ENCODE data around the gene CNPY3. TPM values are rescaled to one million over a fixed set of nuclear protein-coding genes. Genes with fewer than 3 reads are reported as not detected.

Gene CNPY3
- total RNA-seq, 1 donor from 2014 or later = 36.8 TPM

DNA sequence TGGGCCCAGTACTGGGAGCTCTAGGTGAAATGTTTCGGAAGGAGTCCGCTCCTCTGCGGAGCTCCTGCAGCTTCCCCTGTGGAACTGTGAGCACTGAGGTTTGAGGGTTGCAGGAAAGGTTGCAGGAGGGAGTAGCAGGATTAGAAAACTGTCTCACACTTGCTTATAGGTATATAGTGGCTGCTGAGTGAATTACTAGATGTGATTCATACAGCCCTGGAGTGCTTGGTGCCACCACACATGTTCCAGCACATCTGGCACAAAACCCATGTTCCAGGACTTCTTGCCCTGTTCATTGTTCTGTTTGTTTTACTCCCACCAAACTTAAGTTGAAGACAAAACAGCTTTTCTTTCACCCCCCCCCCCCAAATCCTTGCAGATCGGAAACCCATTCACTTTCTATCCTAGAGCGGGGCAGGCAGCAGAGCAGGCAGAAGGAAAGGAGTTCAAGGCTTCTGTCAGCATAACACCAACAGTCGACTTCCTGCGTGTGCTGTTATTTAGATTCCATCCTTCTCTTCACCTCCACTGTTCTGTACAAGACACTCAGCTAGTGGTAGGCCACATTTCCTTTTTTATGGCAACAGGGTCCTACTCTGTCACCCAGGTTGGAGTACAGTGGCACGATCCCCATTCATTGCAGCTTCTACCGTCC lies 50.4 kb downstream of the CNPY3 start:
- Mint-ChIP-seq H3K4me3 (ENCODE audit: unreplicated experiment) (peak overlapping the region; percentile 96), H3K4me1 (ENCODE audit: low read depth, unreplicated experiment) (peaks cover 10% of the 10 kb centered on the region)

DNA sequence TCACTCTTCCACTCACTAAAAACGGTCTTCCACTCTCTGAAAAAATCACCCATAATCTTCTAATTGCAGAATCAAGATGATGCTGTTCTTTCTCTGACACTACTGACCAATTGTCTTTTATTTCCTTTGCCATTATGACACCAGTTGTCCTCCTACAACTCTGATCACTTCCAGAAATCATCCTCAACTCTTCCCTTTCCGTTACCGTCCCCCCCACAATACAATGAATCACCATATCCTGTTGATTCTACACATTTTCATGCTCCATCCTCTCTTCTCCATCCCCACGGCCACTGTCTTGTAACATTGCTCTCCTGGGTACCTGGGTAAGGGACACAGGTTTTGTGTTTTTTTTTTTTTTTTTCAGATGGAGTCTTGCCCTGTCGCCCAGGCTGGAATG lies 52.6 kb downstream of the CNPY3 start:
- Mint-ChIP-seq H3K4me1 (ENCODE audit: low read depth, unreplicated experiment) (peaks cover 17% of the 10 kb centered on the region), H3K27ac (ENCODE audit: unreplicated experiment) (no peak overlapping the region), H3K4me3 (ENCODE audit: unreplicated experiment) (no peak overlapping the region), H3K27me3 (ENCODE audit: unreplicated experiment) (peaks cover 8% of the 10 kb centered on the region), H3K9me3 (ENCODE audit: unreplicated experiment) (peaks cover 13% of the 10 kb centered on the region), H3K36me3 (ENCODE audit: unreplicated experiment) (no peaks in the 10 kb centered on the region)
- no peak for DNase-seq
- TF ChIP-seq, protein P1, sequence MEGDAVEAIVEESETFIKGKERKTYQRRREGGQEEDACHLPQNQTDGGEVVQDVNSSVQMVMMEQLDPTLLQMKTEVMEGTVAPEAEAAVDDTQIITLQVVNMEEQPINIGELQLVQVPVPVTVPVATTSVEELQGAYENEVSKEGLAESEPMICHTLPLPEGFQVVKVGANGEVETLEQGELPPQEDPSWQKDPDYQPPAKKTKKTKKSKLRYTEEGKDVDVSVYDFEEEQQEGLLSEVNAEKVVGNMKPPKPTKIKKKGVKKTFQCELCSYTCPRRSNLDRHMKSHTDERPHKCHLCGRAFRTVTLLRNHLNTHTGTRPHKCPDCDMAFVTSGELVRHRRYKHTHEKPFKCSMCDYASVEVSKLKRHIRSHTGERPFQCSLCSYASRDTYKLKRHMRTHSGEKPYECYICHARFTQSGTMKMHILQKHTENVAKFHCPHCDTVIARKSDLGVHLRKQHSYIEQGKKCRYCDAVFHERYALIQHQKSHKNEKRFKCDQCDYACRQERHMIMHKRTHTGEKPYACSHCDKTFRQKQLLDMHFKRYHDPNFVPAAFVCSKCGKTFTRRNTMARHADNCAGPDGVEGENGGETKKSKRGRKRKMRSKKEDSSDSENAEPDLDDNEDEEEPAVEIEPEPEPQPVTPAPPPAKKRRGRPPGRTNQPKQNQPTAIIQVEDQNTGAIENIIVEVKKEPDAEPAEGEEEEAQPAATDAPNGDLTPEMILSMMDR (IDR thresholded peaks at IDR 0.05; ENCODE audit: partially characterized antibody, unreplicated experiment) = no peak

More for the DNA sequence above, 50.4 kb downstream of the CNPY3 start:
- peaks cover 5% of the 10 kb centered on the region for H3K27me3 Mint-ChIP-seq (ENCODE audit: unreplicated experiment)
- no peaks in the 10 kb centered on the region for H3K36me3 Mint-ChIP-seq (ENCODE audit: unreplicated experiment)
- TF ChIP-seq, protein P1 (IDR thresholded peaks at IDR 0.05; ENCODE audit: partially characterized antibody, unreplicated experiment) = no peak
- peaks cover 4% of the 10 kb centered on the region for H3K9me3 Mint-ChIP-seq (ENCODE audit: unreplicated experiment)
- DNase-seq = no peak
- H3K27ac Mint-ChIP-seq (ENCODE audit: unreplicated experiment) = peak overlapping the region; percentile 85

- H3K4me3 Mint-ChIP-seq (ENCODE audit: unreplicated experiment) = peak within 1 kb of the TSS; percentile 85
- peaks cover 17% of the 10 kb centered on the region for H3K4me1 Mint-ChIP-seq (ENCODE audit: low read depth, unreplicated experiment)
- TF ChIP-seq, protein P1 (IDR thresholded peaks at IDR 0.05; ENCODE audit: partially characterized antibody, unreplicated experiment) = peak; percentile 8
These were observed 55.0 kb downstream of the CNPY3 start, which contains the start of gene PPP2R5D for GRCh38 chr6:42984001-42984923. Gene PPP2R5D, plus strand, starts transcription at chr6:42984570. Its CDS starts 108 bp downstream, at chr6:42984678.

GRCh38 chr6:42984924-42985475 lies 55.7 kb downstream of the CNPY3 start:
- peaks cover 11% of the 10 kb centered on the region for H3K9me3 Mint-ChIP-seq (ENCODE audit: unreplicated experiment)
- no peaks in the 10 kb centered on the region for H3K36me3 Mint-ChIP-seq (ENCODE audit: unreplicated experiment)
- TF ChIP-seq, protein P1 (IDR thresholded peaks at IDR 0.05; ENCODE audit: partially characterized antibody, unreplicated experiment) = no peak
- DNase-seq = peak; percentile 28
- peak overlapping the region; percentile 85 for H3K4me3 Mint-ChIP-seq (ENCODE audit: unreplicated experiment)
- H3K27me3 Mint-ChIP-seq (ENCODE audit: unreplicated experiment) = peaks cover 6% of the 10 kb centered on the region
- H3K4me1 Mint-ChIP-seq (ENCODE audit: low read depth, unreplicated experiment) = peaks cover 13% of the 10 kb centered on the region
- peak overlapping the region; percentile 8 for H3K27ac Mint-ChIP-seq (ENCODE audit: unreplicated experiment)

More at GRCh38 chr6:42984001-42984923, 55.0 kb downstream of the CNPY3 start, which contains the start of gene PPP2R5D:
- H3K27ac Mint-ChIP-seq (ENCODE audit: unreplicated experiment) = peak within 1 kb of the TSS; percentile 94
- peak; percentile 94 for DNase-seq
- peaks cover 15% of the 10 kb centered on the region for H3K9me3 Mint-ChIP-seq (ENCODE audit: unreplicated experiment)
- H3K27me3 Mint-ChIP-seq (ENCODE audit: unreplicated experiment) = peaks cover 8% of the 10 kb centered on the region
- H3K36me3 Mint-ChIP-seq (ENCODE audit: unreplicated experiment) = no peaks in the 10 kb centered on the region
